Activated gamma-delta T cell (primary cell): ENCODE results near the gene SCAI.
"Not testable (repeated sequence)": the region's sequence is repeated elsewhere in the genome, so short reads cannot be mapped to it uniquely, and the experiment has no call there.

Source experiments
- DNase-seq: peaks from one replicate; lab custom pipeline; 2025; lab: John Stamatoyannopoulos, UW
- total RNA-seq, 2 donors: gene quantifications; one replicate each; lab custom pipeline; 2026; lab: John Stamatoyannopoulos, UW

SCAI gene
- total RNA-seq = 24.7 to 37.8 reads per million in 2 donors

DNA sequence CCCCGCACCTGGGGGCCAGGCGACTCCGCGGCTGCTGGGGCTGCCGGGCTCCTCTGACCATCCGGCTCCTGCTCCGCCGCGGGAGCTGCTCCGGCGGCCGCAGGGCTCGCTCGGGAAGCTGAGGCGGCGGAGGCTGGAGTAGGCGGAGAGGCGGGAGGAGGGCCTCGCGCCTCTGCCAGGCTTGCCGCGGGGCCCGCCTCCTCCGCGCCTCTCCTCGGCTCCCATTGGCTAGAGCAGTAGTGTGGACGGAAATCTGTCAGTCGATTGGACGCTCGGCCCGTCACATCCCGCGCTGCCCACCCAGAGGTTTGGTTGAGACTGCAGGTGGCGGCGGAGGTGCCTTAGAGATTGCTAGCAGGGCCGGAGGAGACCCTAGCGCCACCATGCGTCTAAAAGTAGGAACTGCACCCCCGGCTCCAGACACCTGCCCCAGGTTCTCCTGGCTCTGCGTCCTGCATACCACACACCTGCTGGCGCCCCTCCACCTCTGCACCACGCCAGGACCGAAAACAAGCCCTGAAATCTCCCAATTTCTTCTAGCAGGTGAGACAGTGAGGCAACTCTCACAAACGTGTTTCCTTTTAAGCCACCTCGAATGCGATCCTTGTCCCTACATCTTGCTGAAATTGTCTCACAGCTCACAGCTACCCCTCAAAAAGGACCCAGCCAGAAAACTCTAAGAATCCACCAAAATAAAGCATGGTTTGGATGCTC is at the start of gene SCAI:
Gene SCAI (minus strand): TSS at position 152 of the 714 bp plus-strand sequence. CDS start 91 bp downstream, at position 61.
- DNase-seq = peak; percentile 91

DNA sequence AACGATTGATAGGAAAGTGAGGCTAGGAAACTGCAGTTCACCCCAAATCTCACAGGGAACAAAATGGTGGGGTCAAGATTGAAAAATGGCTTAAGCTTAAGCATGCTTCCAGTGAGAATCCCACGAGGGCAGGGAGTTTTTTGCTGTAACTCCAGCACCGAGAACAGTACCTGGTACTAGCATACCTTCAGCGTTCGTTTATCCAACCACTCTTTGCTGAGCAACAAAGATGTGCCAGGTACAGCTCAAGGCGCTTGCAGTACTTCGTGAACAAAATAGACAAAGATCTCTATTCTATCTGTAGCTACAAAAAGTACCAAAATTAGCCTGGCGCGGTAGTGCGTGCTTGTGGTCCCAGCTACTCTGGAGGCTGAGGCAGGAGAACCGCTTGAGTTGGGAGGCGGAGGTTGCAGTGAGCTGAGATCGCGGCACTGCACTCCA is 47.1 kb upstream of the SCAI start:
- no peak for DNase-seq

GRCh38 chr9:125189361-125190289 is 46.3 kb upstream of the SCAI start, which contains the start of gene PPP6C:
Gene PPP6C (minus strand): TSS chr9:125189803. CDS start chr9:125189718, 85 bp downstream.
- DNase-seq = peak; percentile 96

GRCh38 chr9:125189011-125189360 is 45.7 kb upstream of the SCAI start:
- no peak for DNase-seq

DNA sequence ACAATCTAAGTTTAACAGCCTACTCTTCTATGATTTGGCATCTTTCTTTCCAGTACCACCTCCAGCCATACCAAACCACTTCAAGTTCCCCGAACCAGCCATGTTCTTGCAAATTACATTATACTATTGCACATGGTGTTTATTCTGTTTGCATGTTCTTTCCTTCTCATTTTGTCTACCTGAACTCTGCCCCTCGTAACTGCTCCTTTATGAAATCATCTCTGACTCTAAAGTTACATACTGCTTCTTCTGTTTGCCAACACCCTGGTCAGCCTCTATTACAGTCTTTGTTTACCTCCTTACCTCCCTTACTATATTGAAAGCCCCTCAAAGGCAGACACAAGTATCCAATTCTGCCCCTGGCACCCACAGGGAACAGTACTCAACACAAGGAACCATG is 40.2 kb upstream of the SCAI start:
- DNase-seq = no peak

- no peak for DNase-seq
These were observed 39.7 kb upstream of the SCAI start for GRCh38 chr9:125183054-125183453.

- DNase-seq = not testable (repeated sequence)
These were observed 38.4 kb upstream of the SCAI start for GRCh38 chr9:125181756-125182155.

GRCh38 chr9:125180876-125181275 is 37.5 kb upstream of the SCAI start:
- no peak for DNase-seq

DNA sequence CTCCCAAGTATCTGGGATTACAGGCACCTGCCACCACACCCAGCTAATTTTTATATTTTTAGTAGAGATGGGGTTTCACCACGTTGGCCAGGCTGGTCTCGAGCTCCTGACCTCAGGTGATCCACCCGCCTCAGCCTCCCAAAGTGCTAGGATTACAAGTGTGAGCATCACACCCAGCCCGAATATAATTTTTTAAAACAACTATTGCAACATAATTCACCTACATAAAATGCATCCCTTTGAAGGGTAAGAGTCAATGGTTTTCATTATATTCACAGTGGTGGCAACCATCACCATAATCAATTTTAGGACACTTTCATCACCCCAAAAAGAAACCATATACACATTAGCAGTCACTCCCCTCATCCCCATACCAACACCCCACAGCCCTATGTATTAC is 36.4 kb upstream of the SCAI start:
- DNase-seq = not testable (repeated sequence)

DNA sequence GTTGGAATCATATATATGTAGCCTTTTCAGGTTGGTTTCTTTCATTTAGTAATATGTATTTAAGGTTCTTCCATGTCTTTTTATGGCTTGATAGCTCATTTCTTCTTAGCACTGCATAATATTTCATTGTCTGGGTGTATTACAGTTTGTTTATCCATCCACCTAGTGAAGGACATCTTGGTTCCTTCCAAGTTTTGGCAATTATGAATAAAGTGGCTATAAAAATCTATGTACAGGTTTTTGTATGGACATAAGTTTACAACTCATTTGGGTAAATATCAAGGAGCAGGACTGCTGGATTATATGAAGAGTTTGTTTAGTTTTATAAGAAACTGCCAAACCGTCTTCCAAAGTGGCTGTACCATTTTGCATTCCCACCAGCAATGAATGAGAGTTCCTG is 34.6 kb upstream of the SCAI start:
- DNase-seq = no peak

DNA sequence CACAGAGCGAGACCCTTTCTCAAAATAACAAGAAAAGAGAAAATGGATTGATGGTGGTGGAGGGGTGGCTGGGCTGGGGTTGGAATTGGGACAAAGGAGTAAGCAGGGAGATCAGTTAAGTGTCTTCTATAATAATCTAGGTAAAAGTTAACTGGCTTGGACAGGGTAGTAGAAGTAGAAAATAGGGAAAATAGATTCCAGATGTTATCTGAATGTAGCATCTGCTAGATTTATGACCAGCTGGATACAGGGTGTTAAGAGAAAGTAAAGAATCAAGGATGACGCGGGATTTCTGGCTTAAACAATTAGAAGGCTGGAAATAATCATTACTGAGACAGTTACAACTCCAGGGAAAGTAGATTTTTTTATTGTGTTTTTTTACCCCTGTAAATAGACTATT is 33.3 kb upstream of the SCAI start:
- DNase-seq = no peak

DNA sequence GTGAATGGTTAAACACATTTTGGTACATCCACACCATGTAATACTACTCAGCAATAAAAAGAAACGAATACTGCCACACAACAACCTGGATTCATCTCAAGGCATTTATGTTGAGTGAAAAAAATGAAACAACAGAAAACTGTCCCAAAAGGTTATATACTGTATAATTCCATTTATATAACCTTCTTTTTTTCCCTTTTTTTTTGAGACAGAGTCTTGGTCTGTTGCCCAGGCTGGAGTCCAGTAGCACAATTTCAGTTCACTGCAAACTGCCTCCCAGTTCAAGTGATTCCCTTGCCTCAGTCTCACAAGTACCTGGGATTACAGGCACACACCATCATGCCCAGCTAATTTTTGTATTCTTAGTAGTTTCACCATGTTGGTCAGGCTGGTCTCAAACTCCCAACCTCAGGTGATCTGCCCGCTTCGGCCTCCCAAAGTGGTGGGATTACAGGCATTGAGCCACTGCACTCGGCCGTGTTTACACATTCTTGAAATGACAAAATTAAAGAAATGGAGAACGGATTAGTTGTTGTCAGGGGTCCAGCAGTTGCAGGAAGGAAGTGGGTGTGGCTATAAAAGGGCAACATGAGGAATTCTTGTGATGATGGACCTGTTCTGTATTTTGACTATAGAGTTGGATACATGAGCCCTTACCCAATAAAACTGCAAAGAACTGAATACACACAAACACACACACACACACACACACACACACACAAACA is 28.9 kb upstream of the SCAI start:
- DNase-seq = no peak

GRCh38 chr9:125169895-125170294 is 26.6 kb upstream of the SCAI start:
- no peak for DNase-seq

DNA sequence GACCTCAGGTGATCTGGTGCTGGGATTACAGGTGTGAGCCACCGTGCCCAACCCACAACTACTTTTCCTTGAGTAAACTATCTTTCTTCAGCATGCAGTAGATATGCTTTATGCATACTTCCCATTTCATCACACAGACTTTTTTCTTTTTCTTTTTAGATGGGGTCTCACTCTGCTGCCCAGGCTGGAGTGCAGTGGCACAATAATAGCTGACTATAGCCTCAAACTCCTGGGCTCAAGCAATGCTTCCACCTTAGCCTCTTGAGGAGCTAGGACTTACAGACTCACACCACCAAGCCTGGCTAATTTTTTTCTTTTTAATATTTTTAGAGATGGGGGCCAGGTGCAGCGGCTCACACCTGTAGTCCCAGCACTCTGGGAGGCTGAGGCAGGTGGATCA is 23.4 kb upstream of the SCAI start:
- no peak for DNase-seq

DNA sequence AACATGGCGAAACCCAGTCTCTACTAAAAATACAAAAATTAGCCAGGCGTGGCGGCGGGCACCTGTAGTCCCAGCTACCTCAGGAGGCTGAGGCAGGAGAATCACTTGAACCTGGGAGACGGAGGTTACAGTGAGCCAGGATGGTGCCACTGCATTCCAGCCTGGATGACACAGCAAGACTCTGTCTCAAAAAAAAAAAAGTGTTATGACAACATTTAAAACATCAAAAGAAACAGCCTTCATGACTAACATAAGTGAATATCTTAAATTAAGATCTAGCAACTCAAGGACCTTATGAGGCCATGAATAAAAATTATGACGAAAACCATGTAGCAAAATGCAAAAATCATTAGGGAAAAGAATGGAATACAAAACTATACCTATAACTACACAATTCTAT is 19.6 kb upstream of the SCAI start:
- DNase-seq = not testable (repeated sequence)

- no peak for DNase-seq
These were observed 18.1 kb upstream of the SCAI start for GRCh38 chr9:125161284-125161918.

DNA sequence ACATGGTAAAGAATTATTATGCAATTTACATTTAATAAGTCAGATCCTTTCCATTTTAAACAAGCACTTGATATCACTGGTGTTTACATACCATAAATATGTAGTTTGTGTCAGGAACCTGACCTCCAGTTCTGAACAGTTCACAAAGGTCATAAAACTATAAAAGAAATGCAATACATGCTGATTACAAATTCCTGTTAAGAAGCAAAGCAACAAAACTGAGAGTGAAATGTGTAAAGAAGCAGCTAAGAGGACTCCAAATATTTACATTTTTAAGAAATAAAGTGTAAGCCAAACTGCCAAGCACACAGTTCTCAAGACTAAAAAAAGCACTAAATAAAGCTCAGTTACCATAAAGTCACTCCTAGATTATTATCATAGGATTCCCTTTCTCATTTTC is 17.4 kb upstream of the SCAI start:
- no peak for DNase-seq

GRCh38 chr9:125156551-125156950 is 13.2 kb upstream of the SCAI start:
- DNase-seq = no peak

- DNase-seq = no peak
These were observed 10.5 kb upstream of the SCAI start for GRCh38 chr9:125153712-125154367.

DNA sequence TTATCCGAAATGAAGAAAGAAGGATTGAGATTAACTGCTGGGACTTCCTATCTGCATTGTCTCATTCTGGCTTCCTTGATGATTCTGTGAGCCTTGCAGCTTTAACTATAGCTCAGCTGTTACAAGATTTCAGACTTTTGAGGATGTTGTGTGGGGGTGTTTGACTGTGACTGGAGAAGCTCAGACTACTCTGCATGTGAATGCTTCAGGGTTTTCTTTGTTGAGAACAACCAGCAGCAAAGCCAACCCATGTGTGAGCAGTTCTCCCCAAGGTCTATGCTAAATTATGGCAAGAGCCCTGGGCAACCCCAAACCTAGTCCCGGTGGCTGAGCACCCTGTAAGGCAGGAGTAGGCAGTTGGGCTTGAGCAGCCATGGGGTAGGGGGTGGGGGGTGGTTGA is 8.4 kb upstream of the SCAI start:
- no peak for DNase-seq
